Mesenchymal stem cell (in vitro differentiated cells and primary cell): ENCODE data around the gene EPHA2.

ENCODE experiments used
- DNase-seq: peaks from one replicate; pipeline ENCODE4 v3.0.0-alpha.2; 2013
- H2AFZ ChIP-seq: one replicate; pipeline ENCODE4 v1.6.1; 2013; ENCODE audit warnings: low read depth, mild to moderate bottlenecking, control low read depth, inconsistent platforms, low read length, moderate library complexity
- H2AK5ac ChIP-seq: 2 replicates; pipeline ENCODE4 v1.6.1; 2013; ENCODE audit warnings: low read length, moderate library complexity, mild to moderate bottlenecking, inconsistent platforms; ENCODE audit not compliant: severe bottlenecking
- H2BK120ac ChIP-seq: one replicate; pipeline ENCODE4 v1.6.1; 2013; ENCODE audit warnings: low read depth, mild to moderate bottlenecking, inconsistent platforms, low read length, moderate library complexity
- H2BK12ac ChIP-seq, 2 experiments: one replicate each; pipeline ENCODE4 v1.6.1; 2013; ENCODE audit warnings: inconsistent platforms in 2 of 2, low read length in 2 of 2, mild to moderate bottlenecking in 2 of 2, moderate library complexity in 2 of 2, control low read depth in 1 of 2
- H2BK15ac ChIP-seq: one replicate; pipeline ENCODE4 v1.6.1; 2013; ENCODE audit warnings: mild to moderate bottlenecking, low read depth, inconsistent platforms; ENCODE audit not compliant: poor library complexity, severe bottlenecking
- H2BK5ac ChIP-seq: 2 replicates; pipeline ENCODE4 v1.6.1; 2013; ENCODE audit warnings: low read depth, mild to moderate bottlenecking, low read length, control low read depth, inconsistent platforms; ENCODE audit not compliant: poor library complexity, severe bottlenecking
- H3K14ac ChIP-seq, 2 experiments: one replicate each; pipeline ENCODE4 v1.6.1; 2013; ENCODE audit warnings: inconsistent platforms in 2 of 2, low read length in 2 of 2, control low read depth in 1 of 2, mild to moderate bottlenecking in 1 of 2, moderate library complexity in 1 of 2
- H3K18ac ChIP-seq, 2 experiments: one replicate each; pipeline ENCODE4 v1.6.1; 2013; ENCODE audit warnings: inconsistent platforms in 2 of 2, low read length in 2 of 2, control low read depth in 1 of 2, low read depth in 1 of 2, mild to moderate bottlenecking in 1 of 2
- H3K23ac ChIP-seq, 2 experiments: one replicate each; pipeline ENCODE4 v1.6.1; 2013; ENCODE audit warnings: inconsistent platforms in 2 of 2, low read length in 2 of 2, mild to moderate bottlenecking in 2 of 2, moderate library complexity in 2 of 2, control low read depth in 1 of 2
- H3K27ac ChIP-seq: 2 replicates; pipeline ENCODE4 v1.5.1; 2013; ENCODE audit warnings: mild to moderate bottlenecking, moderate library complexity, low read length, control low read depth, inconsistent platforms; ENCODE audit not compliant: poor library complexity, severe bottlenecking
- H3K27me3 ChIP-seq, 2 experiments: 2 replicates each; pipeline versions ENCODE4 v1.6.1 to v1.7.0; 2013; ENCODE audit warnings: low read length in 2 of 2, mild to moderate bottlenecking in 2 of 2, moderate library complexity in 2 of 2, control low read depth in 1 of 2, inconsistent platforms in 1 of 2; ENCODE audit not compliant: control insufficient read depth in 1 of 2, insufficient read depth in 1 of 2
- H3K36me3 ChIP-seq, 2 experiments: 2 replicates each; pipeline versions ENCODE4 v1.6.1 to v1.7.0; 2013; ENCODE audit warnings: low read length in 2 of 2, control low read depth in 1 of 2, inconsistent platforms in 1 of 2, low read depth in 1 of 2, mild to moderate bottlenecking in 1 of 2; ENCODE audit not compliant: insufficient read depth in 2 of 2, control insufficient read depth in 1 of 2
- H3K4ac ChIP-seq, 2 experiments: one replicate each; pipeline ENCODE4 v1.6.1; 2013; ENCODE audit warnings: inconsistent platforms in 2 of 2, low read length in 2 of 2, mild to moderate bottlenecking in 2 of 2, moderate library complexity in 2 of 2, control low read depth in 1 of 2, low read depth in 1 of 2
- H3K4me1 ChIP-seq: 2 replicates; pipeline ENCODE4 v1.6.1; 2013; ENCODE audit warnings: low read depth, low read length, control low read depth; ENCODE audit not compliant: control insufficient read depth, insufficient read depth
- H3K4me2 ChIP-seq: 2 replicates; pipeline ENCODE4 v1.6.1; 2013; ENCODE audit warnings: low read length, mild to moderate bottlenecking, inconsistent platforms; ENCODE audit not compliant: poor library complexity, severe bottlenecking
- H3K4me3 ChIP-seq, 2 experiments: 2 replicates each; pipeline versions ENCODE4 v1.5.1 to v1.7.0; 2013; ENCODE audit warnings: low read length in 2 of 2, mild to moderate bottlenecking in 2 of 2, control low read depth in 1 of 2, low read depth in 1 of 2; ENCODE audit not compliant: insufficient read depth in 1 of 2
- H3K79me1 ChIP-seq: replicated peaks from 2 replicates; pipeline ENCODE4 v1.6.1; 2013; ENCODE audit warnings: mild to moderate bottlenecking, control low read depth, low read length, inconsistent platforms; ENCODE audit not compliant: poor library complexity, severe bottlenecking
- H3K9ac ChIP-seq: 2 replicates; pipeline ENCODE4 v1.7.0; 2013; ENCODE audit warnings: mild to moderate bottlenecking, low read length, moderate library complexity
- H3K9me3 ChIP-seq: 2 replicates; pipeline ENCODE4 v1.7.0; 2013; ENCODE audit warnings: mild to moderate bottlenecking, low read length; ENCODE audit not compliant: control insufficient read depth
- H4K8ac ChIP-seq: one replicate; pipeline ENCODE4 v1.6.1; 2013; ENCODE audit warnings: inconsistent platforms, mild to moderate bottlenecking, low read length, moderate library complexity
- H4K91ac ChIP-seq: one replicate; pipeline ENCODE4 v1.6.1; 2013; ENCODE audit warnings: mild to moderate bottlenecking, low read length, inconsistent platforms
- WGBS: methylation state at CpG from one replicate; pipeline ENCODE4 v1.1.7; 2013; ENCODE audit warnings: mixed read lengths; 5-methylcytosine and 5-hydroxymethylcytosine counted together

The EPHA2 gene

DNA sequence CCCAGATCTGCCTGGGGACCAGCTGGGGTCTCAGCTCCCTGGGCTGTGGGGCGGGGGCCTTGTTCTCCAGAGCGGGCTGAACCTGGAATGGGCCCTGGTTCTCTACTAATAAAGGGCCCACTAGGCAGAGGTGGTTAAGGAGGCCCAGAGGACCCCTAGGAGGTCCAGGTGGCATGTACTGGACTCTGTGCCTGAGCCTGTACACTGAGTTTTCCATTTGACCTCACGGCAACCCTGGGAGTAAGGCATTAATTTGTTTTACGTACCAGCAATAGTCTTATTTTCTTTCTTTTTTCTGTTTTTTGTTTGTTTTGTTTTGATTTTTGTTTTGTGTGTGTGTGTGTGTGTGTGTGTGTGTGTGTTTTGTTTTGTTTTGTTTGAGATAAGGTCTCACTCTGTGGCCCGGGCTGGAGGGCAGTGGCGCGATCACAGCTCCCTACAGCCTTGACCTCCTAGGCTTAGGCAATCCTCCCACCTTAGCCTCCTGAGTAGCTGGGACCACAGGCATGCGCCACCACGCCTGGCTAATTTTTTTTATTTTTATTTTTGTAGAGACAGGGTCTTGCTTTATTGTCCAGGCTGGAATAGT lies 62.9 kb downstream of the EPHA2 start:
- H3K23ac ChIP-seq: no peak overlapping the region
- H3K18ac ChIP-seq: no peak overlapping the region
- H3K36me3 ChIP-seq: no peaks in the 10 kb centered on the region
- H2BK15ac ChIP-seq: no peak overlapping the region
- no peak overlapping the region for H2AK5ac ChIP-seq
- no peak overlapping the region for H2BK5ac ChIP-seq
- H2AFZ ChIP-seq: no peak overlapping the region
- no peaks in the 10 kb centered on the region for H3K9me3 ChIP-seq
- no peak overlapping the region for H3K14ac ChIP-seq
- no peak overlapping the region for H2BK120ac ChIP-seq
- no peak overlapping the region for H3K4me3 ChIP-seq
- no peak overlapping the region for H4K91ac ChIP-seq
- H4K8ac ChIP-seq: no peak overlapping the region
- WGBS: 95% methylated on average over 6 of the region's 9 CpGs
- no peak overlapping the region for H2BK12ac ChIP-seq
- no peak overlapping the region for H3K27ac ChIP-seq
- H3K4ac ChIP-seq: no peak overlapping the region
- H3K27me3 ChIP-seq: peaks cover 0 to 72% of the 10 kb centered on the region in 2 experiments
- peaks cover 22% of the 10 kb centered on the region for H3K4me1 ChIP-seq
- no peak overlapping the region for H3K9ac ChIP-seq
- H3K4me2 ChIP-seq: no peak overlapping the region
- DNase-seq: no peak
- H3K79me1 ChIP-seq: no peaks in the 10 kb centered on the region

DNA sequence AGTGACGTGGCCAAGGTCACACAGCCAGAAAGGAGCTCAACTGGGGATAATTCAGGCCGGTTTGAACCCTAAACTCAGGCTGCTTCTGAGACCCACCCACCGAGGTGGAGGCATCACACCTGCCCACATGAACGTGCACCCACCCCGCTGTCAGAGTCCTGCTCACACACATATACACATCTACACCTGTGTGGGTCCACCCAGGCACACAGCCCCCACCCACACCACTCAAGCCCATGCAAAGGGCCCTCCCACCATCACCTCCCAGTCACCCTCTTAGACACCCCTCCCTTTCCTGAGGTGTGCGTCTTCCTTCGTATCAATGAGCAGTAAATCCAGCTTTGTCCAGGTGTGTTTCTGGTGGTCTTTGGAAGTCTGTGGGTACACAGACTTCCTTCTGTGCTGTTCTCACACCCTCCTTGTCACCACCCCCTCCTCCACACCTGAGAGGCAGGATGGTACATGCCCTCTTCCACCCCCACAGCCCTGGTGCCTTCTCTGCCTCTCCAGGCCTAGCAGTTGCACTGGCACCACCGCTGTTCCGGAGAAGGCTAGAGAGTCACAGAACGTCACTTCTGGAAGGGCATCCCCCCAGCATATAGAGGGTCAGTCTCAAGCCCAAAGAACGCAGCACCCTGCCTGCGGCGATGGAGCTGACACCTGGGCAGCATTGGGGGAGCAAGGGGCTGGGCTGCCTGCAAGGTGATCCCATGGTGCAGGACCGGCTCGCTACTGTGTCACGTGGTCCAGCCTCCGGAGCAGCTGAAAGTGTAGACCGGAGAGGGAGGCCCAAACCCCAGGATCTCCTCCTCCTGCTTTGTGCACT lies 63.6 kb downstream of the EPHA2 start:
- no peak overlapping the region for H3K4me3 ChIP-seq
- H2BK15ac ChIP-seq: no peak overlapping the region
- H3K79me1 ChIP-seq: no peaks in the 10 kb centered on the region
- 86% methylated on average over 17 of the region's 18 CpGs for WGBS
- H2BK5ac ChIP-seq: no peak overlapping the region
- no peaks in the 10 kb centered on the region for H3K36me3 ChIP-seq
- H4K8ac ChIP-seq: no peak overlapping the region
- peak overlapping the region; percentile 16 for H2AK5ac ChIP-seq
- no peak overlapping the region for H2AFZ ChIP-seq
- H3K27me3 ChIP-seq: peaks cover 0 to 72% of the 10 kb centered on the region in 2 experiments
- no peak overlapping the region for H3K4me2 ChIP-seq
- no peak overlapping the region for H3K14ac ChIP-seq
- no peak overlapping the region for H4K91ac ChIP-seq
- H3K27ac ChIP-seq: no peak overlapping the region
- no peak overlapping the region for H2BK12ac ChIP-seq
- DNase-seq: no peak
- no peak overlapping the region for H3K9ac ChIP-seq
- no peak overlapping the region for H3K18ac ChIP-seq
- H3K9me3 ChIP-seq: no peaks in the 10 kb centered on the region
- H3K4ac ChIP-seq: no peak overlapping the region
- H2BK120ac ChIP-seq: no peak overlapping the region
- H3K23ac ChIP-seq: no peak overlapping the region
- H3K4me1 ChIP-seq: peaks cover 25% of the 10 kb centered on the region

DNA sequence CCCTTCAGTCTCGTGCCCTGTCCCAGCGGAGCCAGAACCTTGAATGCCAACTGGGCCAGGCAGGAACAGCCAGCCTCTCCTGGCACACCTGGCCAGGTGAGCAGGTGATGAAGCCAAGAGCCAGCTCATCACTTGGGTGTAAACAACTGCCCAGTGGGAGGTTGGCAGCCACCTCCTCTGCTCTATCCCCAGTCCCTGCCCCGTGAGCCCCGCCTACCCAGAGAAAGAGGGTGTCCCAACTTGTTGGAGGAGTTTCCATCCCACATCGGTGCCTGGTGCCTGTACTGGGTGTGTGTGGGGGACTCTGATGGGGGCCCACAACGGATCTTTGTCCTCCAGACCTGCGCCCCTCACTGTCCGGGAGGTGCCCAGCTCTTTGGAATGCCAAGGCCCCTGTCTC lies 64.6 kb downstream of the EPHA2 start:
- Histone ChIP-seq H2AK5ac (no peak overlapping the region), H3K9me3 (no peaks in the 10 kb centered on the region), H3K36me3 (no peaks in the 10 kb centered on the region), H3K27me3 (peaks cover 0 to 63% of the 10 kb centered on the region in 2 experiments), H3K79me1 (no peaks in the 10 kb centered on the region), H3K4me1 (peaks cover 25% of the 10 kb centered on the region), H3K9ac (no peak overlapping the region), H4K8ac (no peak overlapping the region), H3K18ac (no peak overlapping the region), H3K4me3 (no peak overlapping the region), H3K4ac (no peak overlapping the region), H3K14ac (no peak overlapping the region), H2AFZ (no peak overlapping the region), H2BK12ac (no peak overlapping the region), H3K4me2 (no peak overlapping the region), H3K23ac (no peak overlapping the region), H2BK15ac (no peak overlapping the region), H2BK120ac (no peak overlapping the region), H3K27ac (no peak overlapping the region), H4K91ac (no peak overlapping the region), H2BK5ac (no peak overlapping the region)
- no peak for DNase-seq
- WGBS: 95% methylated on average over 8 of the region's 8 CpGs

DNA sequence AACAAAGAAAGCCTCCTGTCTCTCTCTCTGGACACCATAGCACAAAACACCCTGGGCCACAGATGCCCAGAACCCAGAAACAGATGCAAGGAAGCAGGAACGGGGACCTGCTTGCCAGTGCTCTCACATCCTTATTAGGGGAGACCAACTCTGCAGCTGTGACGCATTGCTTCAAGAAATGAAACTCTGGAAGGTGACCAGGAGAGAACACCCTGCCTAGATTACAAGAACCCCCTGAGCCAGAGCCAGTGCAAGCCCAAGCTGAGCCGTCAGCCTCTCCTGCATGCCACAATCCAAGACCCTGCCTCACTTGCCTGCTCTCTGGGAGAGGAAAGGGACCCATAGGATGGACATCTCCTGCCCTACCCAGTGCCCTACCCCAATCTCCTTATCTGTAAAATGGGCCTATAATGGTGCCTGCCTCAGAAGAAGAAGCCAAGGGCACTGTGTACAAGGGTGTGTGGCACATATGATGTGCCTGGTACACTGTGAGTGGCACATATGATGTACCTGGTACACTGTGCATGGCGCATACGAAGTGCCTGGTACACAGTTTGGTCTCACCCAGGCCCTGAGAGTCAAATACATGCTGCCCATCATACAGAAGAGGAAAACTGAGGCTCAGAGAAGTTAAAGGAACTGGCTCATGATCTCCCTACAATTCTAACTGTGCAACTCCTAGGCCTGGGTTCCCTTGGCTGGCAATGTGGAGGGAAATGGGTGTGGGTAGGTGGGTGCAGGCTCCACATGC lies 65.6 kb downstream of the EPHA2 start:
- Histone ChIP-seq H3K27me3 (peaks cover 0 to 54% of the 10 kb centered on the region in 2 experiments), H3K23ac (no peak overlapping the region), H3K36me3 (no peaks in the 10 kb centered on the region), H2BK120ac (no peak overlapping the region), H3K18ac (no peak overlapping the region), H2BK5ac (no peak overlapping the region), H3K9me3 (no peaks in the 10 kb centered on the region), H3K4me3 (no peak overlapping the region), H4K8ac (no peak overlapping the region), H2BK15ac (no peak overlapping the region), H3K79me1 (no peaks in the 10 kb centered on the region), H3K14ac (no peak overlapping the region), H3K9ac (no peak overlapping the region), H3K4ac (no peak overlapping the region), H2AFZ (no peak overlapping the region), H2AK5ac (no peak overlapping the region), H3K4me1 (peaks cover 25% of the 10 kb centered on the region), H4K91ac (no peak overlapping the region), H3K27ac (no peak overlapping the region), H3K4me2 (no peak overlapping the region), H2BK12ac (no peak overlapping the region)
- no peak for DNase-seq
- WGBS: 92% methylated on average over 5 of the region's 5 CpGs
